ENCODE measurements around the gene MYMX. TPM values are rescaled to one million over a fixed set of nuclear protein-coding genes. Genes with fewer than 3 reads are reported as not detected.
"Not testable (repeated sequence)": the region's sequence is repeated elsewhere in the genome, so short reads cannot be mapped to it uniquely, and the experiment has no call there.

MYMX gene
- total RNA-seq: 1 to 10 TPM in 1 of 2 donors, not detected in 1; 1.5 TPM
- long read RNA-seq, donor 1, partial matches to known transcripts: 0 of 1 reads
- long read RNA-seq, donor 1, other reads (novel, unspliced or antisense): 1 of 1 reads
- long read RNA-seq, donor 2: 0 reads

DNA sequence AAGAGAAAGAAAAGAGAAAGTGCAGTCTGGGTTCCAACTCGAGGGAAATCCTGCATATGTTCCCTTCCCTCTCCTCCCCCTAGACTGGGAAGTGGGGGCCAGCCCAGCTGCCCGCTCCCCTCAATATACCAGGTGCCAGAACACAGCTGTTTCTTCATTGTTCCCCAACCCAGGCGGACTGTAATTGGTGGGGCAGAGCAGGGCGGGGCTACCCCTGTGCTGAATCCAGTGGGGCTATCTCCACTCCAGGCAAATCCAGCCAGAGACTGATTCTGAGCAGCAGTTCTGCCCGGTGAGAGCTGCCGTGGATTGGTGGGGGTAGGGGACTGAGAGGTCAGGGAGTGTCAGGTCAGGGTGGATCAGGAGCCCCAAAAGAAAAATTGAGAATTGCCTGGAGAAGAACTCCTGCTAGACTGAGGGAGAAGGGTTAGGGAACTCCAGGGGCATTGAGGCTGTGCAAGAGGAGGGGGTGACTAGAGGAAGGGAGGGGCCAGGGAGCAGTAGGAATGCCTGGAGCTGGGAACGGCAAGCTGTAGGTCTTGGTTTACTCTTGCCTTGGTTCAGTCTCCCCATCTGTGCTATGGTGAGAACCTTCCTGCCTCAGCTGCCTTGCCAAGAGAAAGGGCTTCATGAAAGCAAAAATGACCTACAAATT, at the start of gene MYMX:
Gene MYMX, plus strand, starts transcription at position 250 of the 655 bp plus-strand sequence. CDS start 546 bp downstream, outside the sequence.
- no peak for DNase-seq (ENCODE audit: low spot score)
- intact Hi-C loops (cut with DNase I): no loop called here

GRCh38 chr6:44167567-44167966, 49.2 kb upstream of the MYMX start:
- DNase-seq (ENCODE audit: low spot score): no peak
- intact Hi-C loops (cut with DNase I): no loop called here

DNA sequence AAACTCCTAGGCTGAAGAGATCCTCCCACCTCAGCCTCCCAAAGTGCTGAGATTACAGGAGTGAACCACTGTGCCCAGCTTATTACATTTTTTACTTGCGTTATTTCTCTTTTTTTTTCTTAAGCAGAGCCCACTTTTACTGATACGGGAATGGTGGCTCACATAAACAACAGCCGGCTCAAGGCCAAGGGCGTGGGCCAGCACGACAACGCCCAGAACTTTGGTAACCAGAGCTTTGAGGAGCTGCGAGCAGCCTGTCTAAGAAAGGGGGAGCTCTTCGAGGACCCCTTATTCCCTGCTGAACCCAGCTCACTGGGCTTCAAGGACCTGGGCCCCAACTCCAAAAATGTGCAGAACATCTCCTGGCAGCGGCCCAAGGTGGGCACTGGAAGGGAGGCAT, 47.6 kb upstream of the MYMX start:
- intact Hi-C loops (cut with DNase I): no loop called here
- DNase-seq (ENCODE audit: low spot score): peak; percentile 62

GRCh38 chr6:44169886-44170570, 46.7 kb upstream of the MYMX start:
- intact Hi-C loops (cut with DNase I): loop anchor here (5.0 to 10.0 kb wide), 2 partner anchors 67 to 175 kb away; partner anchors contain the start of gene SPATS1 (in 1 of the 2)
- DNase-seq (ENCODE audit: low spot score): no peak

DNA sequence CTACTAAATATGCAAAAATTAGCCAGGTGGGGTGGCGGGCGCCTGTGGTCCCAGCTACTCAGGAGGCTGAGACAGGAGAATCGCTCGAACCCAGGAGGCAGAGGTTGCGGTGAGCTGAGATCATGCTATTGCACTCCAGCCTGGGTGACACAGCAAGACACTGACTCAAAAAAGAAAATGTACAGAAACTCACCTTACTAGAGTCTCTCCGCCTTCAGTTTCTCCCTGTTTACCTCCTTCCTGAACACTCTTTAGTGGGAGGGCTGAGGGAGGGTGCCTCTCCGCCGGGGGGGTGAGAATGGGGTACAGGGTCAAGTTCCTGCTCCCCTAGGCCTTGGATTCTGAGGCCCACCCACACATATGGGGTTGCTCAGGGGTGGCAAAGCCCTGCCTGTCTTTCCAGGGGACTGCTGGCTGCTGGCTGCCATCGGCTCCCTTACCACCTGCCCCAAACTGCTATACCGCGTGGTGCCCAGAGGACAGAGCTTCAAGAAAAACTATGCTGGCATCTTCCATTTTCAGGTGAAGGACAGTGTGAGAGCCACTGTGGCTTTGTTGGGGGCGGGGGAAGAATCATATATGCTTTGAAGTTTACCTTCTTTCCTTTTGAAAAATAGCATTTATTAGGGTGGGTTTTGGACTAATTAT, 44.7 kb upstream of the MYMX start:
- peak; percentile 66 for DNase-seq (ENCODE audit: low spot score)
- intact Hi-C loops (cut with DNase I): loop anchor here (5.0 to 10.0 kb wide), 2 partner anchors 65 to 173 kb away; partner anchors contain the start of gene SPATS1 (in 1 of the 2)

- peak; percentile 95 for DNase-seq (ENCODE audit: low spot score)
- intact Hi-C loops (cut with DNase I): loop anchor here (5.0 to 10.0 kb wide), 2 partner anchors 64 to 172 kb away; partner anchors contain the start of gene SPATS1 (in 1 of the 2)
These were observed 43.8 kb upstream of the MYMX start for GRCh38 chr6:44172731-44173500.

DNA sequence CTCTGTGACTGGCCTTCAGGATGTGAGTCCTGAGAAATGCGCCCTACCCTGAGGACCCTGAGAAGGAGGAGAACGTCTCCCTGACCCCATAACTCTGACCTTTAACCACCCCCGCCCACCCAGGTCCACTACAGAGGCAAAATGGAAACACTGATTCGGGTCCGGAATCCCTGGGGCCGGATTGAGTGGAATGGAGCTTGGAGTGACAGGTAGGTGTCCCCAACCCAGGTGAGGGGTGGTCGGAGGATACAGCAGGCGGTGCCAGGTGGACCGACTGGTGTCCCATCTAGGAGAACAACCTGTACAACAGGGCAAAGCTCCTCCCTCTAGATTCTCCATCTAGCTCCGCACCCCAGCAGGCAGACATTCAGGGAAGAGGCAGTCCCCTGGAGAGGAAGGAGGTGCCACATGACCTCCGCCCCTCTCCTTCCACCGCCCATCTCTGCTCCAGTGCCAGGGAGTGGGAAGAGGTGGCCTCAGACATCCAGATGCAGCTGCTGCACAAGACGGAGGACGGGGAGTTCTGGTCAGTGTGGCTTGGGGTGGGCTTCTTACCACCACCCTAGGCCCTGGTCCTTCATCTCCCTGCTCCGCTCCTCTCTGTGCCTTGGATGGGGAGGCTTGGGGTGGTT, 40.5 kb upstream of the MYMX start:
- DNase-seq (ENCODE audit: low spot score): peak; percentile 57
- intact Hi-C loops (cut with DNase I): loop anchor here in 1 of 2 donors (10.0 kb wide), 1 partner anchor 169 kb away; the partner anchor contains the start of gene SPATS1

GRCh38 chr6:44176762-44177509, 39.8 kb upstream of the MYMX start:
- peak; percentile 68 for DNase-seq (ENCODE audit: low spot score)

DNA sequence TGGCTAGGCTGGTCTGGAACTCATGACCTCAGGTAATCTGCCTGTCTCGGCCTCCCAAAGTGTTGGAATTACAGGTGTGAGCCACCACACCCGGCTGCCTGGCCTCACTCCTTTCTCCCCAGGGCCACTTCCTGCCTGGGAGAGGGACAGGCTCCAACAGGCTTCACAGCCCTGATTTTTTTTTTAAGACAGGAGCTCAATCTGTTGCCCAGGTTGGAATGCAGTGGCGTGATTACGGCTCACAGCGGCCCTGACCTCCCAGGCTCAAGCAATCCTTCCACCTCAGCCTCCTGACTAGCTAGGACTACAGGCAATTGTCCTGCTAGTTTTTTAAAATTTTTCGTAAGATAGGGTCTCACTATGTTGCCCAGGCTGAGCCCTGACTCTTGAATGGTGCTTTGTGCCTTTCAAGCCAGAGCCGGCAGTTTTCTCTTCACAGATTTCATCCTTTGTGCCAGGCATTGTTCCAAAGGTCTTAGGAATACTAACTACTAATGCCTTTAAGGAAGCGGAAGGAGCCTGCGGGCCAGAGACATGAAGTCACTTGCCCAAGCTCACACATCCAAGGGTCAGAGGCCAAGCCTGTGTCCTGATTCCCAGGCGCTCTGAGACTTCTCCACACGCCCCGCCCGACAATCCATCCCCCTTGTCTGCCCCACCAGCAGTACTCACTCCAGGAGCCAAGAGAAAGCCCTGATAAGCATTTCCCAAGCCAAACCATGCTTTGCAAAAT, 38.9 kb upstream of the MYMX start:
- intact Hi-C loops (cut with DNase I): loop anchor here in 1 of 2 donors (10.0 kb wide), 1 partner anchor 167 kb away; the partner anchor contains the start of gene SPATS1

More at GRCh38 chr6:44176762-44177509, 39.8 kb upstream of the MYMX start:
- intact Hi-C loops (cut with DNase I): loop anchor here in 1 of 2 donors (10.0 kb wide), 1 partner anchor 168 kb away; the partner anchor contains the start of gene SPATS1

GRCh38 chr6:44178424-44179071, 38.2 kb upstream of the MYMX start:
- peak; percentile 57 for DNase-seq (ENCODE audit: low spot score)
- intact Hi-C loops (cut with DNase I): loop anchor here in 1 of 2 donors (10.0 kb wide), 1 partner anchor 166 kb away; the partner anchor contains the start of gene SPATS1

More for the DNA sequence above, 38.9 kb upstream of the MYMX start:
- peak; percentile 94 for DNase-seq (ENCODE audit: low spot score)

- no peak for DNase-seq (ENCODE audit: low spot score)
- intact Hi-C loops (cut with DNase I): loop anchor here in 1 of 2 donors (10.0 kb wide), 1 partner anchor 166 kb away; the partner anchor contains the start of gene SPATS1
These were observed 37.6 kb upstream of the MYMX start for GRCh38 chr6:44179072-44179536.

DNA sequence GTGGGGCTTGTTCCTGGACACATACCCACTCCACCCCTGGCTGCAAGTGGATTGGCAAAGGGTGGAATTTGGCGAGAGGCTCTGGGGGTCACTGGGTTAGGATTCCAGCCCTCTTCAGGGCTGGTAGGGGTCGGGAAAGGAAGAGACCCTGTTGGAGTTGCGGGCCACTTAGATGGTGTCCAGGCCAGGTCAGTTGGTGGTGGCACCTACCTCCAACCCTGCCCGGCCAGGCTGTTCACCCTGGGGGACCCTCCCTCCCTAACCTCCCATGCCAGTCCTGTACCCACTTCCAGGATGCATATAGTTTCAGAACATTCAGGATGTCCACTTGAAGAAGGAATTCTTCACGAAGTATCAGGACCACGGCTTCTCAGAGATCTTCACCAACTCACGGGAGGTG, 37.1 kb upstream of the MYMX start:
- intact Hi-C loops (cut with DNase I): loop anchor here in 1 of 2 donors (10.0 kb wide), 1 partner anchor 165 kb away; the partner anchor contains the start of gene SPATS1
- DNase-seq (ENCODE audit: low spot score): peak; percentile 66

DNA sequence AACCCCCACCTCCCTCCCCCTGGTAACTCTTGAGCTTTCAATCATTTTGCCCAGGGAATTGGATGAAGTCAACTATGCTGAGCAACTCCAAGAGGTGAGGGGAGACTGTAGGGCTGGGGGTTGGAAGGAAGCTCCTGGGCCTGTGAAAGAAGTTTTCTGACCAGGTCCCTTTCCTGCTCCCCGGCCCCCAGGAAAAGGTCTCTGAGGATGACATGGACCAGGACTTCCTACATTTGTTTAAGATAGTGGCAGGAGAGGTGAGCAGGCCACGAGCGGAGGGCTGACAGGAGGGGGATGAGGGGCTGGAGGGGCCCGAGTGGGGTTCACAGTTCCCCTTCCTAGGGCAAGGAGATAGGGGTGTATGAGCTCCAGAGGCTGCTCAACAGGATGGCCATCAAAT, 36.3 kb upstream of the MYMX start:
- DNase-seq (ENCODE audit: low spot score): no peak
- intact Hi-C loops (cut with DNase I): no loop called here

- DNase-seq (ENCODE audit: low spot score): peak; percentile 62
- intact Hi-C loops (cut with DNase I): no loop called here
These were observed 35.8 kb upstream of the MYMX start for GRCh38 chr6:44180886-44181285.

- intact Hi-C loops (cut with DNase I); DNase-seq (ENCODE audit: low spot score): not testable (repeated sequence)
These were observed 34.9 kb upstream of the MYMX start for GRCh38 chr6:44181784-44182183.

GRCh38 chr6:44182911-44183390, 33.8 kb upstream of the MYMX start:
- intact Hi-C loops (cut with DNase I): no loop called here
- no peak for DNase-seq (ENCODE audit: low spot score)

Measured in posterior vena cava (tissue), 2 donors.